ENCODE results near the gene GALNT17.

The GALNT17 gene

DNA sequence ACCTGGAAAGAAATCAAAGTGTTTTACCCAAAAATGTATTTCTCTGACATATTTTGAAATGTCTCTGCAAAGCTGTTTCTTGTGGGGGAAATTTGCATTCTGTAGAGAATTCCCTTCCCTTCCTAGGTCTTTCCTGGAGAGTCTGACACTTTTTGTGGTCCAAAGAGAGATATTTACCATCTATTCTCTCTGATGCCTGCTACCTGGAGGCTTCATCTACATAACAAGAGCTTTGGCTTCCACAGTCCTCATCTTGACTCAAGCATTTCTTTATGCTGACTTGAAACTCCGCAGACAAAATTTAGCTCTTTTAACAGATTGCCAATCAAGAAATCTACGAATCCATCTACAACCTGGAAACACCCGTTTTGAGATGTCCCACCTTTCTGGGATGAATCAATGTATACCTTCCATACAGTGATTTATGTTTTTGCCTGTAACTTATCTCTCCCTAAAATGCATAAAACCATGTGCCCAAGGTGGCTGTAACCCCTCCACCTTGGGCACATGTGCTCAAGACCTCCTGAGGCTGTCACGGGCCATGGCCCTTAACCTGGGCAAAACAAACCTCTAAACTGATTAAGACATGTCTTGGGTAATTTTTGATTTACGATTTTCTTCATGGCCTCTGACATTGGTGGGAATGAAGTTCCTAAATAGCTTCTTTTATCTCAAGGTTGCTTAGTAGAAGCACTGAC is 334.7 kb downstream of the GALNT17 start:
- DNase-seq = no peak

DNA sequence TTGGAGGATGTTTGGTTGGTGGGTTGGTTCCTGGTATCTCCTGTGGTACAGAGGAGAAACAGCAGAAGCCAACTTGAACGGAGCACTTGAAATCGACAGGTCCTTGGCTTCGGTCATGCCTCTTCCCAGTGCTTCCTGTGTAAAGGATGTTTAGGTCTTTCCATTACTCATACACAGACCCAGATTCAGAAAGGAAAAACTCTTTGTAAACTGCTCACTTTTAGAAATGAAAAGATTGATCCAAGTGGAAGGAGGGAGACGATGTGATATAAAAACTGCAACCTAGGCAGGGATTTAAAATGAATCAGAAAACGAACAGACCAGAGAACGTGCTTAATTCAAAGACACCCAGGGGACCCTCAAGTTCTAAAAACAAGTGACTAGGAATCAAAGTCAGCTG is 338.4 kb downstream of the GALNT17 start:
- DNase-seq = no peak

DNA sequence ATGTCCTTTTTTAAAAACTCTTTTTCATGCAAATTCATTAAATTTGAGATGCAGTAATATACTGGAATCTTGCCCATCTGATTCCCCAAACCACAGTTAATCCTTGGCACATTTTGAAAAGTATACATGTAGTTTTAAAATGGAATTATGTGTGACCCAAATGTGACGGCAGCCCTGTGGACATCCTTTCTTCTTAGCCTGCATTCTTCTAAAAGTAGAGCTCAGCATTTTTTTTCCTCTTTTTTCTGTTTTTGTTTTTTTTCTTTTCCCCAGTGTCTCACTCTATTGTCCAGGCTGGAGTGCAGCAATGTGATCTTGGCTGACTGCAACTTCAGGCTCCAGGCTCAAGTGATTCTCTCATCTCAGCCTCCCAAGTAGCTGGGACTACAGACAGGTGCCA is 338.9 kb downstream of the GALNT17 start:
- DNase-seq = no peak

DNA sequence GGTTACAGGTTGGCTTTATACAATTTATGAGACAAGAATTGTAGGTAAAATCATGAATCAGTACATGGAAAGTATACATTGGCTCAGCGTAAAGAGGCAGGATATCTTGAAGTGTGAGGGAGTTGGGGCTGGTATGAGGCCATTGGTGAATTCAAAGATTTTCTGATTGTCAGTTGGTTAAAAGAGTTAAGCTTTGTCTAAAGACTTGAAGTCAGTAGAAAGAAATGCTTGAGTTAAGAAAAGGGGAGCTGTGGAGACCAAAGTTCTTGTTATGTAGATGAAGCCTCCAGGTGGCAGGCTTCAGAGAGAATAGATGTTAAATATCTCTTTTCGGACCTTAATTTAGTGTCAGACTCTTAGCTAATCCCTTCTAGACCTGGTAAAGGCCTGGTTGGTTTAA is 341.0 kb downstream of the GALNT17 start:
- DNase-seq = no peak

DNA sequence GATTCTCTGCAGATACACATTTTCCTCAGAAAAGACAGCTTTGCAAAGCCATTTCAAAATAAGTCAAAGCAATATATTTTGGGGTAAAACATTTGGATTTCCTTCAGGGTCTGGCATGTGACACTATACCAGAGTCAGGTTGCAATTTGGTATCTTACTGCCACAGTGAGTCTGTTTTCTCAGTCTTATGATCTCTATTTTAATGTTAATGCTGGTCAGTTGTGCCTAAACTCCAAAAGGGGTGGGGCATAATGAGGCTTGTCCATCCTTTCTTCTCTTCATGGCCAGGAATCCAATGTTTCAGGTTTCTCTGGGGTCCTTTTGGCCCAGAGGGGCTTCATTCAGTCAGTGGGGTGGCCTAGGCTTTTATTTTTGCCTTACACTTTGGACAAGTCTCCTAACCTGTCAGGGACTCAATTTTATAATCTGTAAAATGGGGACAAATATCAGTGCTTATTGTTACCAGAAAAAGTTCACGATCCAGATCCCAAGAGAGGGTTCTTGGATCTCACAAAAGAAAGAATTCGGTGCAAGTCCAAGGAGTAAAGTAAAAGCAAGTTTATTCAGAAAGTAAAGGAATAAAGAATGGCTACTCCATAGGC is 341.5 kb downstream of the GALNT17 start:
- no peak for DNase-seq

DNA sequence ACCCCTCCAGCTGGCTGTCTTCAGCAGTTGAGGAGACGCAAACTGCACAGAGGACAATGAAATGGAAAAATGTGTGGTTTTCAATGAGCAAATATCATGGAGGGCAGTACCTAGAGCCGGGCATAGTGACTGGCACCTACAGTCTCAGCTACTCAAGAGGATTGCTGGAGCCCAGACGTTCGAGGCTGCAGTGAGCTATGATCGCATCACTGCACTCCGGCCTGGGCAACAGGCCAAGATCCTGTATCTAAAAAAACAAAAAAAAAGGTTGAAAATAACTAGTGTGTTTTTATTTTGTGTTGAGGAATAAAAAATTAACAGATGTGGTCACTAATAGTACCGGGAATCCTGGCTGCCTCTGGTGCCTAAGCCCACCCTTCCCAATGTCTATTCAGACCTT is 345.5 kb downstream of the GALNT17 start:
- DNase-seq = no peak

DNA sequence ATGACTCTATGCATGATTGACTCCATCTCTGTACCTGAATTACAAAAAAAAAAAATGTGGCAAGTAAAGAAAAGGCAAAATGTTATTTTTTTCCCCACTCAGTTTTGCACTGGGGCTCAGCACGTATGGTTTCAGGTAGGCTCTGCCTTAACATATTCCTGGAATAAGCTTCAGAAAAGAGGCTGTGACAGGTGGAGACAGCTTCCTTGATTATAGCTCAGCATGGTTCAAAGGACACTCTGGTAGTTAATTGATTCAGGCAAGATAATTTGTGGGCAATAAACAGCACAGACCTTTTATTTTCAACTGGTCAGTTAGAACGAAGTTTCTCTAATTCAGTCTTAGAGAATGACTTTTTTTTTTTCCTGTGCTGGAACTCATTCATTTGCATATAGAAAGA is 347.3 kb downstream of the GALNT17 start:
- DNase-seq = no peak

DNA sequence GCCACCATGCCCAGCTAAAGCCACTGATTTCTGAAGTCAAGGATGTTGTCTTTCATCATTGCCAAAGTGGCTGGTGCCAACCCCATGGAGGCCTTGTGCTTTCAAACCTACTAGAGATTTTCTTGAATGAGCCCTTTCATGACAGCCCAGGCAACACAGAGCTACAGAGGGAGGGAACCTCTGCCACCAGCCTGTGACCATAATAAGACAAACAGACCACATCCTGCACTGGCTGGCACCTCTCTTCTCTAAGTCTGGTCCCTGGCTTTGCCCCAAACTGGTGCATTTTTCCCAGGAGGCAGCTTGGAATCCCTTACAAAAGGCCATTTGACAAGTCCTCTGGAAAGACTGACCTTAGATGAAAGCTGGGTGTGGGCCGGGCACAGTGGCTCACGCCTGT is 348.8 kb downstream of the GALNT17 start:
- no peak for DNase-seq

DNA sequence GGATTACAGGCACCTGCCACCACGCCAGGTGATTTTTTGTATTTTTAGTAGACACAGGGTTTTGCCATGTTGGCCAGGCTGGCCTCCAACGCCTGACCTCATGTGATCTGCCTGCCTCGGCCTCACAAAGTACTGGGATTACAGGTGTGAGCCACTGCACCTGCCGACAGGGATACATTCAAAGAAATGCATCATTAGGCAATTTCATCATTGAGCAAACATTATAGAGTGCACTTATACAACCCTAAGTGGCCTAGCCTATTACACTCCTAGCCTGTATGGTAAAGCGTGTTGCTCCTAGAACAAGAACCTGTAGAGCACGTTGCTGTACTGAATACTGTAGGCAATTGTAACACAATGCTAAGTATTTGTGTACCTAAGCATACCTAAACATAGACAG is 350.3 kb downstream of the GALNT17 start:
- no peak for DNase-seq

DNA sequence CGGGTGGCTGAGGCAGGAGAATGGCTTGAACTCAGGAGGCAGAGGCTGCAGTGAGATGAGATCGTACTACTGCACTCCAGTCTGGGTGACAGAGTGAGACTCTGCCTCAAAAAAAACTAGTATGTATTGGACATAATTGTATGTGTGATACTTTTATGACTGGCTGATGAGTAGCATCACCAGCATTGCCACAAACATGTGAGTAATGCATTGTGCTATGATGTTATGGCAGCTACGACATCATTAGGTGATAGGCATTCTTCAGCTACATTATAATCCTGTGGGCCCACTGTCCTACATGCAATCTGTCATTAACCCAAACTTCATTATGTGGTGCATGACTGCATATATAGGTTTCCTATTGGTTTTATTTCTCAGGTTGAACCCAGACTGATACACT is 352.4 kb downstream of the GALNT17 start:
- no peak for DNase-seq

DNA sequence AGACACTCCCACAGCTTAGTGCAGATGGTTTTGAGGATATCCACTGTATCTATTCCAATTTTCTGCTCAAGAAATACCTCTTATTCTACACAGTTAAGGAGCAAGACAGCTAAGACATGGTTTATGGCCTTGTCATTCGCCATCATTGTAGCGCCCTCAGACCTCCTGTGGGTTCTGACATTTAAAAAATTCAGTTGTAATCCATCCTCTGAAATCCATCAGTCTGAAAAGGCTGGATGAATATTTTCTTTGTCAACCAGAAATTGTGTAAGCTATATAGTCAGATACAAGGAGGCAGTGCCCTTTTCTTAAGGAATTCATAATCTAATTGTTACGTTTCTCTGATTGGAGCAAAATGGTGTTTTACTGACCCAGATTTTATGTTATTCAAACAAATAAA is 353.6 kb downstream of the GALNT17 start:
- no peak for DNase-seq

DNA sequence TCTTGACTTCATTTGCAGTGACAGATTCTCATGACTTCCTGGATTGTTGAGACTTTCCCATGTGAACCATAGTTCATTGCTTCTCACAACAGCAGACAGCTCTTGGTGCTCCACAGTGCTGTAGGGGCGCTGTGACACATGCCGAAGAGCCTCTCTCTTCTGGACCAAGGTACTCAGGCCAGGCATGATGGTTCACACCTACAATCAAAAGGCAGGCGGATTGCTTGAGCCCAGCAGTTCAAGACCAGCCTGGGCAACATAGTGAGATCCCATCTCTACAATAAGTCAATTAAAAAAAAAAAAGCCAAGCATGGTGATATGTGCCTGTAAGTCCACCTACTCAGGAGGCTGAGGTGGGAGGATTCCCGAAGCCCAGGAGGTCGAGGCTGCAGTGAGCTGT is 354.5 kb downstream of the GALNT17 start:
- no peak for DNase-seq

DNA sequence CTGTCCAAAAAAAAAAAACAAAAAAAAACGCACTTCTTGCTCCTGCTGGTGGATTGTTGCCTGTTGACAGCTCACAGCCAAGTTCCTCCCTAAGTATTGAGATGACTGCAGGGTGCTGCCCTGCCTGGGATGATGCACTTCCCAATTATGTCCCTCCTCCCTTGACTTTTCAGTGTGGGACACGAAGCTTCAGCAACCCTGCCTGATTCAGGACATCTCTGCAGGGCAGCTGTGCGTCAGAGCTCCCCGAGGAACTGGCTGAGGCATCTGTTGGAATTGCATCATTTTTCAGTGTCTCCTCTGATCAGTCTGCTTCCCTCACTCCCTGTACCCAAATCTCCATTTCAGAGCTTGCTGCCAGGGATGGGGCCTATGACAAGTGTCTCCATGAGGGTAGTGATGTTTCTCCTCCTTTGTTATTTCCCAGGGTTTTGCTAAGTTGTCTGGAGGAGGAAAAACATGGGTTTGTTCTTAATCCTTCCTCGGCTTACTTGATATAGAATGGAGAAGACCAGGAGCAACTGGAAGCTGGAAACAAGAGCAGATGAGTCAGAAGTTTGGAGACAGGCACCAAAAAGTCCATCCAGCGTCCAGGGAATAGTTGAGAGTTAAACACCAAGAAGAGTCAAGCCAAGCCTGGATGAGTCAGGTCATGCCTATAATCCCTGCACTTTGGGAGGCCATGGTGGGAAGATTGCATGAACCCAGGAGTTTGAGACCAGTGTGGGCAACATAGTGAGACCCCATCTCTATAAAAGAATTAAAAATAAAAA is 355.1 kb downstream of the GALNT17 start:
- no peak for DNase-seq

DNA sequence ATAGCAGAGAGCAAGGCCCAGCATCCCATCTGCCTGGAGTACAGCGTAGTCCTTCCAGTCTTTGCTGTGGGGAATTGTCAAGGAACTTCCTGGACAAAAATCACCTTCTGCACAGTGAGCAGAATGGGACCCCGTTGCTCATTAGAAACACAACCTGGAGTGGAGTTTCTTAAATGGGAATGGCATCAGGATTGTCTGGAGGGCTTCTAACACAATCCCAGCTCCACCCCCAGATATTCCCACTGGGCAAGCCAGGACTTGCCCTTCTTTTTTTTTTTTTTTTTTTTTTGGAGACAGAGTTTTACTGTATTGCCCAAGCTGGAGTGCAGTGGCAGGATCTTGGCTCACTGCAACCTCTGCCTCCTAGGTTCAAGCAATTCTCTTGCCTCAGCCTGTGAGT is 356.4 kb downstream of the GALNT17 start:
- DNase-seq = no peak

DNA sequence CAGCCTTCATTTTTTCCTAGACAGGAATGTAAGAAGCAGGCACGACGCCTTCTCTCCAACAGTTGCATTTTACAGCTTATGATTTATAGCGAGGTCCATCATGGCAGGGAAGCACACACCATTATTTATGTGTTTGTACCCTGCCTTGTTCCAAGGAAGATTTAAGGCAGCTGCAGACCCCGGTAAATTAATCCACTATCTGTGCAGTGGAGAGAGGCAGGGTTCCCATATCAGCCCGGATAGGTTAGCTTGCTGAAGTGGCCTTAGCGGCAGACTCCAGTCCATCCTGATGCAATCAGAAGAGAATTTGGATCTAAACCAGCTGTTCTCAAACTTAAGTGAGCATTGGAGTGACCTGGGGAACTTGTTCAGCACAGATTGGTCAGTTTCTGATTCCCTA is 359.4 kb downstream of the GALNT17 start:
- no peak for DNase-seq

DNA sequence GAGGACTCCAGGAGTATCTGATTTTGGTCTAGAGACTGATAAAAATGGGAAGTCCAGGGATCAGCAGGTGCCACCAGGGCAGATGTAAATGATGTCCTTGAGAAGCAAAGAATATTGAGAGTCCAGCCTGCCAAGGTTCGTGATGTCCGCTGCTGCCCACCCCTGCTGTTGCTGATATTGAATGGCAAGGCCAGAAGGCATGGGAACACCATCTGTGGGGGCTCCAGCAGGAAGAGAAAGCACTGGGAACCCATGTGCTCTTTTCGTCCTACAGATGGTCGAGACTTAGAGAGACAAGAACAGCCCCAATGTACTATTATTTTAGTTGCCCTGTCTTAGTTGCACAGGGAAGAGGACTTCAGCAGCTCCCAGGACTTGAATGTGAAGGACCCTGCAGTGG is 363.9 kb downstream of the GALNT17 start:
- no peak for DNase-seq

DNA sequence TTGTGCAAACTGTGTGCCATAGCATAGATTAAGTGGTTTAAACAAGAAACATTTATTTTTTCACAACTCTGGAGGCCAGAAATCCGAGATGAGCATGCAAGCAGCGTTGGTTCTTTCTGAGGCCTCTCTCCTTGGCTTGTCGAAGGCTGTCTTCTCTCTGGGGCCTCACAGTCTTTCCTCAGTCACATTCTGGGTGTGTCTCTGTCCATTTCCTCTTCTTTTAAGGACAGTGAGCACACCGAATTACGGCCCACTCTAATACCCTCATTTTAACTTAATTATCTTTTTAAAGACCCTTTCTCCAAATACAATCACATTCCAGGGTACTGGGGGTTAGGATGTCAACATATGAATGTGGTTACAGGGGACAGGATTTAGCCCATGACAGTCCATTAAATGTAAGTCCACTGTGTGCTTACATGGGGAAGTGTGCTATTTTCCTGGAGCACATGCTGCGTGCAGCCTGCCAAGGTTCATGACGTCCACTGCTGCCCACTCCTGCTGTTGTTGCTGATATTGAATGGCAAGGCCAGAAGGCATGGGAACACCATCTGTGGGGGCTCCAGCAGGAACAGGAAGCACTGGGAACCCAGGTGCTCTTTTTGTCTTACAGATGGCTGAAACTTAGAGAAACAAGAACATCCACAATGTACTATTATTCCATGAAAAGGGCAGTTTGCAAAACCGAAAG is 365.5 kb downstream of the GALNT17 start:
- DNase-seq = no peak

DNA sequence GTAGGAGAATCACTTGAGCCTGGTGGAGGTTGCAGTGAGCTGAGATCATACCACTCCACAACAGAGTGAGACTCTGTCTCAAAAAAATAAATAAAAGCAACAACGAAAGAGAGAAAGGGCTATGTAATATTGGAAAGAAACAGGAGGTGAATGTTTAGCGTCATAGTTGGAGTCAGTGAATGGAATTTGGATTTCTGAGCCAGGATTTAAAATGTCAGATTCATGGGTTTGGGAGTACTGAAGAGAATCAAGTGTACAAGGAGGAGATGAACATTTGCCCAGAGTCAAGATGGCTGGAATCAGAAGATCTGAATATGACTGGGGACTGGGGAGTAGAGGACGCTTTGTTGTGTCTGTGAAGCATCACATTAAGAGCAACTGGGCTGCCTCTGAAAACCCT is 366.4 kb downstream of the GALNT17 start:
- no peak for DNase-seq

DNA sequence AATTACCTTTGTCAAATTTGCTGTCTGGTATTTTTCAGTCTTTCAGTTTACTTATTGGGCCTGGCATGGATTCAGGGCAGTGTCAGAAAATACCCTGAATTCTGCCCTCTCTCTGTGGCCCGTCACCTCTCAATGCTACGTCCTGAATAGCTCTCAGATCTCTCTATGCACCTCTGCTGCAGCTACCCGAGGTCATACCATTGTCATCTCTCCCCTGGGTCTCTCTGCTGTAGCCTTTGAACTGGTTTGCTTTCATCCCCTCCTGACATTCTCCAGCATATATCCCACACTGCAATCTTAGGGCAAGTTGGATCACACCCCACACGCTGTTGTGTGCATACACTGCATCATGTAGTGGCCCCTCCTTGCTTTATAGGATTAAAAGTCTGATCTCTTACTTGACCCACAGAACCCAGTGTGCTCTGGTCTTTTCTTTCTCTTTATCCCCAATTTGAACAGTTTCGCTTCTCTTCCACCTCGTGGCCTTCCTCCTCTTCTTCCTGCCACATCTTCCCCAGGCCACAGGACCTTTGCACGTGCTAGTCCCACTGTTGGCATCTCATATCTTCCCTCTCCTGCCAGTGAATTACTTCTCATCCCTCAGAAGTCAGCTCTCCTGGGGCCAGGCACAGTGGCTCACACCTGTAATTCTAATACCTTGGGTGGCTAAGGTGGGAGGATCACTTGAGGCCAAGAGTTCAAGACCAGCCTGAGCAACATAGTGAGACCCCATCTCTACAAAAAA is 372.9 kb downstream of the GALNT17 start:
- no peak for DNase-seq

DNA sequence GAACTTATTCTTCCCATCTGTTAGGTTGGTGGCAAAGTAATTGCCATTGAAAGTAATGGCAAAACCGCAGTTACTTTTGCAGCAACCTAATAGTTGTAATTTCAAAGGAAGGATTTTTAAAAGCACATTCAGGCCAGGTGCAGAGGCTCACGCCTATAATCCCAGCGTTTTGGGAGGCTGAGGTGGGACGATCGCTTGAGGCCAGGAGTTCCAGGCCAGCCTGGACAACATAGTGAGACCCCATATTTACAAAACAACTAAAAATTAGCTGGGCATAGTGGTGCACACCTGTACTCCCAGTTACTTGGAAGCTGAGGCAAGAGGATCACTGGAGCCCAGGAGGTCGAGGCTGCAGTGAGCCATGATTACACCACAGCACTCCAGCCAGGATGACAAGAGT is 374.9 kb downstream of the GALNT17 start:
- no peak for DNase-seq

DNA sequence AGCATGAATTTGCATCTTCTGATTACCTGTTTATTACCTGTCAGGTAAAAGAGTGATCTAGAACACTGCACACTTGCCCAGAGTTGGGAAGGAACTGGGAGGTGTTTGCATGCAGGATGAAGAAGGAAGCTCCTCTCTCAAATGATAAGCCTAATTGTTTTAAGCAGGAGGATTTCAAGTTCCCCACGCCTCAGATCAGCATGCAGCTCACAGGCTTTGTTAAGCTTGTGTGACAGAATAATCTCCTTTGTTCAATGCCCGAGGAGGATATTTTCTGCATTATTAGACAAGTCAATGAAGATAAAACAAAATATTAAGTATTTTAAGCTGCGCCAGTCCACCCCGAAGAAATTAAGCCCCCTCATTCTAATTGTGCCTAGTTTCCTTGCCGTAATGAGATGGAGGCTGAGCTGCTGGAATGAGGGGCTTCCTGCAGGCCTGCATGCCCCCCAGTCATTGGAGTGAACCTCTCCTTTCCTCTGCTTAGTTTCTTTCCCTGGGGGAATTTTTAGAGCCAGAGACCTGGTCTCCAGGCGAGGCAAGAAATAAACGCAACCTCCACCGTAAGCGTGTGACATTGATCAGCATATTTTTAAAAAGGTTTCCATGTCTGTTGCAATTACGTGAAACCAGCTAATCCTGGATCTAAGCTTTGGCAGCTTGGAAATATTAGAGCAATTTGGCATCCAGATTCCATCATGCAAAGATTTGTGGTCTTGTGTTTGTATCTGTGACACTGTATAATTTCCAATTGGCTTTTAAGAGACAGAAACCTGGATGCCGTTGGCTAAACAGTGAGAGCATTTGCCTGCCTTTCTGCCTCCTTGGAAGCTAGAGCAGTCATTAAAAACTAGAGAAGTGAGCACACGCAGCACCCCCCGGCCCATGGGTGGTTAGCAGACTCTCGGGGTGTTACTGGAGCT is 376.0 kb downstream of the GALNT17 start:
- DNase-seq = no peak

DNA sequence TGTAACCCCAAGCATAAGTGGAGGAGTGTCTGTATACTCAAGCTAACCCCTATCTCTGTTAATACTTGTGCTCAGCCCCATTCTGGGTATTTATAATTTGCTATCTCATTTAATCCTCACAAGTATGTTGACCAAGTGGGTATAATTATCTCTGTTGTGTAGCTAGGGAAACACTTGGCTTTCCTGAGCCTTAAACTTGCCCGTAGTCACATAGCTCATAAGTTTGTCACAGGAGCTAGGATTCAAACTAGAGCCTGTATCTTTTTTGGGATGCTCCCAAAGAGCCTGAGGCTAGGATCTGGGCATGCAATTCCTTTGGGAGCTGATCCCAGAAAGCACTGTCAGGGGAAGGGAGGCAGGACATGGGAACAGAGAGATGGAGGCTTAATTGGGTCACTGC is 377.4 kb downstream of the GALNT17 start:
- DNase-seq = no peak
